Non-pigmented ciliary epithelial cell (primary cell): ENCODE data around the gene NAGLU.
A peak's percentile ranks its signal among the peaks of the same experiment; 100 is the strongest.

Experiments used
- DNase-seq: peaks from one replicate; pipeline ENCODE4 v3.0.0-alpha.2; 2010; ENCODE audit warnings: low read depth

The NAGLU gene

GRCh38 chr17:42565523-42566214, 29.6 kb downstream of the NAGLU start:
- DNase-seq = no peak

DNA sequence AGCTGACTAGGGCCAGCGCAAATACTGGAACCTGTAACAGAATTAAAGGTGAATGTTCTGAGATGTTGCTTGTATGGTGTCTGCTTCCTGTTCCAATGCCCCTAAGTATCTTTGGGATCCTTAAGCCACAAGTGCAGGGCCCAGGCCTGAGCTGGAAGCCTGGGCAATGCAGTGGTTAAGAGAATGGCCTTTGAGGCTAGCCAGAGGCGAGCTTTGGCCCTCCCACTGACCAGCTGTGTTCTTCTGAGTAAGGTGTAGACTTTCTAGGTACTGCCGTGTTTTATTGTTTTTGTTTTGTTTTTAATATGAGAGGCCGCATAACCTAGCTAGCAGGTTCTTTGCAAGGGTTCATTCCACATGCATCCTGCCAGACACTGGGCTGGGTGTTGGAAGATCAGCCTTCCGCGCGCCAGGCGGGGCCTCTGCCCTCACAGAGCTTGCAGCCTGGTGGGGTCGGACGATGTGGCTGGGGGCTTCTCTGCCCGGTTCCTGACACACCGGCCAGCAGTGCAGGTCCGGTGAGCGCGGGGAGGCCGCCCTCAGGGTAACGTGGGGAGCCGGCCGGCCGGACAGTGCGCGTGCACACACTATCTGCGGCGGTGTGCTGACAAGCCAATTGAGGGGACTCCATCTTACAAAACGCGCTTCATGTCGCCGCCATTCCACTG, 30.3 kb downstream of the NAGLU start:
- no peak for DNase-seq

GRCh38 chr17:42566883-42567573, 31.0 kb downstream of the NAGLU start, which contains the start of gene MLX:
TSS of gene MLX (plus strand) at chr17:42567100. CDS start at chr17:42567125, 25 bp downstream.
- DNase-seq = peak; percentile 22

- DNase-seq = no peak
Observed at GRCh38 chr17:42568341-42569111, 32.5 kb downstream of the NAGLU start.

DNA sequence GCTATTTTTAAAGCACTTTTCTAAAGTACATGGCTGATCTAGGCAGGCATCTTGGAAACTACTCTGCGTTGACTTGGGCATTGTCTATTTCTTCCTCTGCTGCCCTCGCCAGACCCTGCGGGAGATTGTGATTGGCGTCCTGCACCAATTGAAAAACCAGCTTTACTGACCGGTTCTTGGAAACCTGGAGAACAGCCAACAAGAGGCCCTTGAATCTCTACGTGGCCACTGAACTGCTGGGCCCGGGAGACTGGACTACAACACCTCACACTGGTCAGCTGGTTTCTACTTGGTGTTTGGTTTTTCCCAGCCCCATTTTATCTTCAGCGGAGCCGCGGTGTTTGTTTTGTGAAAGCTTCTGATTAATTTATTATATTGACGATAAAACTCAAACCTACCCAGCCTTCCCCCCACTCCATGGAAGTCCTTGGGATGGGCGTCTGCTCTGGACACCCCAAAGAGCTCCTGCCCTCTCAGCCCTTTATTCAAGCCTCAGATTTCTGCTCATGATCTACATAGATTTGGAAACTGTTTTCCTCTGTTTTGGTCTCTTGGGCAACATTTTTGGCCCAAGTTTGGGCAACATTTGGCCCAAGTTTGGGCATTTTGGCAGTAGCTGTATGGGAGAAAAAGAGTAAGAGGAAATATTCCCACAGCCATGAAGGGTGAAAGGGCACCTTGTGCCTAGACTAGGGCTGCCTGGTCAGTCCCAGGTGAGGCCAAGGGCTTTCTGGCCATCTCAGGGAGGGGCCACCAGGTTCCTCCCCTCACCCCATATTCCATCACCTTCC, 35.6 kb downstream of the NAGLU start:
- DNase-seq = no peak

GRCh38 chr17:42573095-42573494, 37.1 kb downstream of the NAGLU start:
- no peak for DNase-seq

DNA sequence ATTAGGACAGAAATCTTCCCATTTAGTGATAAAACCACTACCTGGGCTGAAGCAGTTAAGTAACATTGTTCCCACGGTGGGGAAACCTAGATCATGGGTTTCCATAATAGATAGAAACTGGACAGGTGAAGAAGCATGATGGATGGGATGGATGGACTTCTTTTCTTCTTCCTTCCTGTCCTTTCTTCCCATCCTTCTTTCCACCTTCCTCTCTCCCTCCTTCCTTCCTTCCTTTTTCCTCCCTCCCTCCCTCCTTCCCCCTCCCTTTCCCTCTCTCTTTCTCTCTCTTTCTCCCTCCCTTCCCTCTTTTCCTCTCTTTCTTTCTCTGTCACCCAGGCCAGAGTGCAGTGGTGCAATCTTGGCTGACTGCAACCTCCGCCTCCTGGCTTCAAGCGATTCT, 38.4 kb downstream of the NAGLU start:
- no peak for DNase-seq

DNA sequence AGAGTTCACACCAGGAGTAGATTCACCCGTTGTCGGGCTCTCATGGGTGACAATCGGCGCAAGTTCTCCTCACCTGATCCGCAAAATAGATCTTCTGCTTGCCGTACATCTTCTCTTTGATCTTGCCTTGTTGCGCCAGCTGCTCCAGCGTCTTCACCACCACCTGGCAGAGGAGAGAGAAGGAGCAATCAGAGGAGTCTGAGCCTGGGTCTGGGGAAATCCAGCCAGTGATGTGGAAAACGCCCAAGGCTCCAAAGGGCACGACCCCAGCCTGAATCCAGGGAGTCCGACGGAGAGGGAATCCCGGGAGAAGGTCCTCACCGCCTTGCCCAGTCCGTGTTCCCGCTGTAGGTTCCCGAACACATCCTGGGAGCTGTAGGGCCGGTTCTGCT, 41.1 kb downstream of the NAGLU start:
- DNase-seq = no peak

DNA sequence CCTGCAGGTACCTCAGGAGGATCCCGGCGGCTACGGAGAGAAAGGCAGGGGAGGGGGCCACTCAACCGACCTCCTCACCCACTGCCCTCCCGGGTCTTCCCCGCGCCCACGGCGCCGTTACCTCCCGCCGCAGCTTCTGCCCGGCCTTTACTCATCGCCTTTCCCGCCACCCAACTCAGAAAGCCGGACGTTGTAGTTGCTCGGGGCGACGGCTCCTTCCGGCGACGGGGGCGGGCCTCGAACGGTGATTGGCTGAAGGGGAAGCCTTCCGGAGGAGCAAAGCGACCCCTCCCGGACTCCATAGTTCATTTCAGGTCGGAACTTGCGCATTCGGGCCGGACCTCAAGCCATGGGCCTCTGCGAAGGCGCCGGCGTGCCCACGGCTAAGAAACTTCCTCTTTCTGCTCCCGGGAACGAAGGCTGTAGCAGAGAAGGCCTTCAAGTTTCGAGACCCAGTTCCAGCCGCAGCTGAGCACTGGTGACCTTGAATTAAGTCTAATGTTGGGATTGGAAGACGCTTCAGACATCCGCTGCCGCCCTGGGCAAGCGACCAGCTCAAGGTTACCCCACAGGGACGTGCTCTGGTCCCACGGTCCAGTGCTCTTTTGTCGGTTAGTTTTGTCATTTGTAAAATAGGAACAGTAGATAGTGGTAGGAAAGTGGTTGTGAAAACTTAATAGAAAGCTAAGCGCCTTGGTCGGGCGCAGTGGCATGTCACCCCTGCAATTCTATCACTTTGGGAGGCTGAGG, 41.7 kb downstream of the NAGLU start, which contains the start of gene PSMC3IP:
PSMC3IP (minus strand) TSS at position 198 of the 750 bp plus-strand sequence; CDS start at position 155, 43 bp downstream.
- peak; percentile 67 for DNase-seq

GRCh38 chr17:42578282-42578869, 42.3 kb downstream of the NAGLU start:
- no peak for DNase-seq

GRCh38 chr17:42579794-42580551, 43.9 kb downstream of the NAGLU start:
- no peak for DNase-seq

DNA sequence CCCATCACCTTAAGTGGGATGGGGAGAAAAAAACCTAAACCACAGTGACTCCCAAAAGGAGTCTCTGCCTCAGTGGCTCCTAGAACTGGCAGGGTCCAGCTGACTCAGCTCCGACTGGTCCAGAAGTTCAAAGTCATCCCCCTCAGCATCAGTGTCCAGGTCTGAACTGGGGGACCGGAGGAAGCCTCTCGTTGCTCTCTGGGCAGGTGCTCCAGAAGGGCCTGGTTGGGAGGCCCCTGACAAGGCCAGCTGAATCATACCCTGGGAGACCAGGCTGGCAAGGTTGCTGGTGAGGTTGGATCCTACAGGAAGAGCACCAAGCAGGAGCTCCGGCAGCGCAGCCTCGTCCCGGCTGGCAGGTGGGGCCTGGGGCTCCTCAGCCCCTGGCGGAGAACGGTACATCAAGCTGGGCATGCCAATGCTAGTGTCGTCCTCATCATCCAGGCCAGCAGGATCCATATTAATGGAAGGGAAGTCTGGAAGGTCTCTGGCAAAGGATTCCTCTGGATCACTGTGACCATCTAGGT, 45.8 kb downstream of the NAGLU start:
- DNase-seq = no peak

DNA sequence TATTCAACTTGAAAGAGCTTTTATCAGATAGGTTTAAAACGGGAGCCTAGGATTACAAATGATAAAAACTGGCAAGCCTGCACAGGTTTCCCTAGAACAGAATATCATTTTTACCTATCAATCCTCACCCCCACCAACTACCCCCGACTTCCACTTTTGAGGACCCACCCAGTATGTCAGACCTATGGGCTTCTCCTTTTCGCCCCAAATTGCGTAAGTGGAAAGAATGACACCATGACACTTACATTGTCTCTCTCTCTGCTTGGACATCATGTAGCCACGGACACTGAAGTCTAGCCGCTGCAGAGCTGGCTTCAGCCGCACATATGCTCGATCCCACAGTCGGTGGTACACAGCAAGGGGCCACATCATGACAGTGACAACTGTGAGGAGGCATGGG, 48.8 kb downstream of the NAGLU start:
- no peak for DNase-seq

DNA sequence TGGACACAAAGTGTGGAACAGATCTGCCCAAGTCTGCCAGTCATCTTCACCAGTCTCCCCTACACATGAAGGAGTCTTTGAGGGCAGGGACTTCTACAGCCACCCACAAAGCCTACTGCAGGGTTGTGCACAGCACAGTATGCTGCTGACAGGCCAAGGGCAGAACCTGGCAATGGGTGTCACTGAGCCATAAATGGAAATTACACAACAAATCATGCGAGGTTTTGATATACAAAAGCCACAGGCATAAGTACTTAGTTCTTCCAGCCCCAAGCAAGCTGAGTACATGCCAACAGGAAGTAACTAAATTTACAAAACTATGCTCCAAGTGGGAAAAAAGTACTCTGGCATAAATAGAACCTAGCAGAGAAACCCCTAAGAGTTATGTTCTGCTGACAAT, 49.3 kb downstream of the NAGLU start:
- no peak for DNase-seq

DNA sequence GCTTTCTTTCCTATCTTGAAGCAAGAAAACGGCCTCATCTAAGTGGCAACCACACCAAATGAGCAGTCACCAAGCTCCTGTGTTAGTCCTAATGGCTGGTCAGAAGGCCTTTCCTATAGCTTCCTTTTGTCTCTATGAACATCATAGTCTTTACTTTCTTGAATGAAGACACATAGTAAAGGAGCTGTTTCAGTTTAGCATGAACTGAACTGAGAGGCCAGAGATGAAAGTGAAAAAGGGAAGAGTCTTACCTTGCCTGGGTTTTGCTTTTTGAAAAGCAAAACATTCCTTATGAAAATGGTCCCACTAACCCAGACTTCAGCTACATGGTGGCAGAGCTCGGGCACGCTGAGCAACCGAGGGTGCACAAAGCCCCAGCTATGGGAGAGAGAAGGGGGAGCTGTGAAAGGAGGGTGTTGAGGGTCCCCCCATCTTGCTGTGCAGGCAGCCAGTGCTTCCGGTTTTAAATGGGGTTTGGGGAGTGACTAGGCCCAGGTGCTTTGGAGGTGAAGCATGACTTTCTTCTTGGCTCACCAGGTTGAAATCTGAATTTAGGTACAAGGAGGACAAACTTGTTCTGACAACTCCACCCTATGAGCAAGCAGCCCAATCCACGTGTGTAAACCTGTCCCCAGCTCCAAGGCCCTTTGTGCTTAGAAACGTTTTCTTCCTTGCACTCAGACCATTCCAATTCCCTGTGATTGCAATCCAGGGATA, 50.6 kb downstream of the NAGLU start:
- no peak for DNase-seq

DNA sequence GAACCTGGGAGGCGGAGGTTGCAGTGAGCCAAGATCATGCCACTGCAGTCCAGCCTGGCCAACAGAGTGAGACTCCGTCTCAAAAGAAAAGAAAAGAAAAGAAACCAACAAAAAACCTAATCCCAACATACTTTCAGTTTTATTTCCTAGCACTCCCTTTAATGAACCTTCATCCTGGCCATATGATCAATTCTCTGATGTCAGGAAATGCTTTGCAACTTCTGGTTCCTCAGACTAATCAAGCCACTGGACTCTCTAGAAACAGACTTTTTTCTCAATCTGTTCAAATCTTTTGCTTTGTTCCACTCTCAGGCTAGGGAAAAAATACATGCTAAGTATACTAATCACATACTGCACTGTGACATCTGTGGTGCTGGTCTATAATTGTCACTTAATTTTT, 54.8 kb downstream of the NAGLU start:
- no peak for DNase-seq

DNA sequence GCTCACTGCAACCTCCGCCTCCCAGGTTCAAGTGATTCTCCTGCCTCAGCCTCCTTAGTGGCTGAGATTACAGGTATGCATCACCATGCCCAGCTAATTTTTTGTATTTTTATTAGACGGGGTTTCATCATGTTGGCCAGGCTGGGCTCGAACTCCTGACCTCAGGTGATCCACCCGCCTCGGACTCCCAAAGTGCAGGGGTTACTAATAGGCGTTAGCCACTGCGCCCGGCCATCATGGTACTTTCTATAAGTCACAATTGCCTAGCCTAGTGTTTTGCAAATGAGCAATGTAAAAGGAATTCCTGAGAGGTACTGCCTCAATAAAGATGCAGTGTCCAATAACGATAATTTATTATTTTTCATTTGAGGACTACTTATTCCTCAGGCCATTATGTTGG, 55.4 kb downstream of the NAGLU start:
- no peak for DNase-seq
